GM18499 (cell line): ENCODE data around the gene GRAMD2B.

Experiments used
- ATAC-seq: cut with Tn5 transposase; IDR thresholded peaks from one replicate; pipeline ENCODE4 v1.9.1; 2021; ENCODE audit warnings: moderate number of reproducible peaks; ENCODE audit not compliant: insufficient read depth, unreplicated experiment

The GRAMD2B gene

GRCh38 chr5:126526493-126526892 is 103.3 kb downstream of the GRAMD2B start:
- ATAC-seq = no peak

GRCh38 chr5:126527158-126527557 is 103.9 kb downstream of the GRAMD2B start:
- ATAC-seq = no peak

- no peak for ATAC-seq
Measured at GRCh38 chr5:126527892-126528291, 104.7 kb downstream of the GRAMD2B start.

- ATAC-seq = no peak
Measured at GRCh38 chr5:126531543-126532120, 108.4 kb downstream of the GRAMD2B start.

GRCh38 chr5:126534553-126534952 is 111.3 kb downstream of the GRAMD2B start:
- ATAC-seq = no peak

GRCh38 chr5:126535856-126536545 is 112.8 kb downstream of the GRAMD2B start:
- no peak for ATAC-seq

GRCh38 chr5:126536874-126537273 is 113.7 kb downstream of the GRAMD2B start:
- ATAC-seq = no peak

- ATAC-seq = no peak
Measured at GRCh38 chr5:126538579-126538978, 115.4 kb downstream of the GRAMD2B start.

- ATAC-seq = no peak
Measured at GRCh38 chr5:126540631-126541030, 117.4 kb downstream of the GRAMD2B start.

- no peak for ATAC-seq
Measured at GRCh38 chr5:126542441-126542840, 119.2 kb downstream of the GRAMD2B start.

GRCh38 chr5:126543009-126543408 is 119.8 kb downstream of the GRAMD2B start:
- ATAC-seq = no peak

- no peak for ATAC-seq
Measured at GRCh38 chr5:126543660-126544059, 120.5 kb downstream of the GRAMD2B start.
